Mucosa of rectum (tissue), 2 donors: Measurements from ENCODE around the gene PPP2R1A.
A peak's percentile ranks its signal among the peaks of the same experiment; 100 is the strongest.

Experiments used
- H3K27ac ChIP-seq, 2 donors: one replicate each; pipeline ENCODE4 v1.7.0; 2013; ENCODE audit warnings: inconsistent platforms in 2 of 2, low read depth in 2 of 2, low read length in 2 of 2
- H3K27me3 ChIP-seq, 2 donors: one replicate each; pipeline ENCODE4 v1.7.0; 2013; ENCODE audit warnings: low read length in 2 of 2; ENCODE audit not compliant: control insufficient read depth in 2 of 2, insufficient read depth in 2 of 2
- H3K36me3 ChIP-seq, 2 donors: one replicate each; pipeline ENCODE4 v1.7.0; 2013; ENCODE audit warnings: low read length in 2 of 2; ENCODE audit not compliant: control insufficient read depth in 2 of 2, insufficient read depth in 2 of 2
- H3K4me1 ChIP-seq, 2 donors: one replicate each; pipeline ENCODE4 v1.7.0; 2013; ENCODE audit warnings: low read length in 2 of 2, mild to moderate bottlenecking in 1 of 2; ENCODE audit not compliant: control insufficient read depth in 2 of 2, insufficient read depth in 2 of 2
- H3K4me3 ChIP-seq, 2 donors: one replicate each; pipeline ENCODE4 v1.7.0; 2013; ENCODE audit warnings: low read length in 2 of 2
- H3K9ac ChIP-seq, 2 donors: one replicate each; pipeline ENCODE4 v1.7.0; 2013; ENCODE audit warnings: low read length in 2 of 2, low read depth in 1 of 2, mild to moderate bottlenecking in 1 of 2
- H3K9me3 ChIP-seq, 2 donors: one replicate each; pipeline ENCODE4 v1.7.0; 2013; ENCODE audit warnings: low read length in 2 of 2; ENCODE audit not compliant: control insufficient read depth in 2 of 2
- donor health status: healthy.
- donor health status: Normal muscosa, but diverticular disease.

PPP2R1A gene

GRCh38 chr19:52176574-52176973, 13.3 kb upstream of the PPP2R1A start:
- no peak overlapping the region for H3K4me3 ChIP-seq
- H3K27me3 ChIP-seq = no peaks in the 10 kb centered on the region
- no peaks in the 10 kb centered on the region for H3K36me3 ChIP-seq
- H3K9me3 ChIP-seq = no peaks in the 10 kb centered on the region
- no peaks in the 10 kb centered on the region for H3K4me1 ChIP-seq
- no peak overlapping the region for H3K27ac ChIP-seq
- H3K9ac ChIP-seq = no peak overlapping the region

DNA sequence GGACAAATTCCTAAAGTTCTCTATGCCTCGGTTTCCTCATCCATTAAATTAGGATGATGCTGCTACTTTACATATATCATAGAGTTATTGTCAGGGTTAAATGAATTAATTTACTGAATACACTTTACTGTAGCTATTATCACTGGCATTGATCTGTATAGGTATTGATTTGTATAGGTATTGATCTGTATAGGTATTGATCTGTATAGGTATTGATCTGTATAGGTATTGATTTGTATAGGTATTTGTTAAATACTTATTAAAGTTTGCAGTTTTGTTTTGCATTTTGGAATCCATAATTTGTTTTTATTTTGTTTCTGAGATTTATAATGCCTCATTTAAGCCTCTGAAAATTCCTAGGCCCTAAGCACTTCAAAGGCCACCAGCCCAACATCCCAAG, 2.4 kb upstream of the PPP2R1A start:
- no peaks in the 10 kb centered on the region for H3K27me3 ChIP-seq
- H3K27ac ChIP-seq = no peak overlapping the region
- H3K9ac ChIP-seq = no peak overlapping the region
- H3K4me3 ChIP-seq = no peak overlapping the region
- peaks cover 20 to 23% of the 10 kb centered on the region in 2 donors for H3K4me1 ChIP-seq
- no peaks in the 10 kb centered on the region for H3K36me3 ChIP-seq
- H3K9me3 ChIP-seq = no peaks in the 10 kb centered on the region

DNA sequence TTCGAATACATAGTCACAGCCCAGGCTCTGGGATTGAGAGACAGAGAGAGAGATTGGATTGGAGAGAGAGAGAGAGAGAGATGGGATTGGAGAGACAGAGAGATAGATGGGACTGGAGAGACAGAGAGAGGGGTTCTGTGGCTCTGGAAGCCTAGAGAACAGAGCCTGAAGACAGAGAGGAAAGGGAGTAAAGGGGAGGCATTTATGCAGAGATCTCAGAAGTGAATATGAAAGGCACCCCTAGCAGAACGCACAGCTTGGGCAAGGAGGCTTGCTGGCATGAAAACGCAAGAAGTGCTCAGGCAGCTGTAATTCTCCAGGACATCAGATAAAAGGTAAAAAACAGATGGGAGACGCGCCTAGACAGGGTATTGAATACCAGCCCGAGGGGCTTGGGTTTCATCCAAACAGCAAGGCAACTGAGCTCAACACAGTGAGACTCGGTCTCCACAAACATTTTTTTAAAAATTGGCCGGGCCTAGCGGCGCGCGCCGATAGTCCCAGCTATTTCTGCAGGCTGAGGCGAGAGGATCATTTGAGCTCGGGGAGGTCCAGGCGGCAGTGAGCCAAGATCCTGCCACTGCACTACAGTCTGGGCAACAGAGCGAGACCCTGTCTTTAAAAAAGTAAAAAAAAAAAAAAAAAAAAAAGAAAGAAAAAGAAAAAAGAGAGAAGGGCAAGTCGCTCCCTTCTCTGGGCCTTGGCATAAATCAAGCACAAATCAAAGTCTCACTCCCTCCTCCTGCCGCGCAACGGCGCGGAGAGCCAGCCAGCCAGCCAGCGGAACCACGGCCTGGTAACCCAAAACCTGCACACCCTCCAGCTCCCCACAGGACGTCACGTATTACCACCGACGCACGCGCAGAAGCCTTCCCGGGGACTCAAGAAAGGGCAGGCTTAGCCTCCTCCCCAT, 774 bp upstream of the PPP2R1A start:
- Histone ChIP-seq H3K4me3 (peak overlapping the region; percentile 73 to 78), H3K27ac (peak overlapping the region; percentile 75 to 99), H3K9ac (peak overlapping the region; percentile 52 to 77), H3K4me1 (peaks cover 26 to 31% of the 10 kb centered on the region in 2 donors), H3K9me3 (no peaks in the 10 kb centered on the region), H3K36me3 (peaks cover 6 to 12% of the 10 kb centered on the region in 2 donors), H3K27me3 (no peaks in the 10 kb centered on the region)

GRCh38 chr19:52190487-52191293, 838 bp downstream of the PPP2R1A start:
- Histone ChIP-seq H3K36me3 (peaks cover 17 to 19% of the 10 kb centered on the region in 2 donors), H3K4me3 (peak overlapping the region; percentile 83 to 98), H3K4me1 (peaks cover 26 to 31% of the 10 kb centered on the region in 2 donors), H3K9ac (peak overlapping the region; percentile 96 to 98), H3K27ac (peak overlapping the region; percentile 99 to 100), H3K27me3 (no peaks in the 10 kb centered on the region), H3K9me3 (no peaks in the 10 kb centered on the region)

GRCh38 chr19:52191389-52191788, 1.5 kb downstream of the PPP2R1A start:
- H3K9me3 ChIP-seq = no peaks in the 10 kb centered on the region
- peaks cover 24 to 25% of the 10 kb centered on the region in 2 donors for H3K36me3 ChIP-seq
- H3K4me3 ChIP-seq = peak overlapping the region; percentile 83 to 98
- H3K9ac ChIP-seq = peak overlapping the region; percentile 96 to 98
- peak overlapping the region; percentile 99 to 100 for H3K27ac ChIP-seq
- peaks cover 26 to 31% of the 10 kb centered on the region in 2 donors for H3K4me1 ChIP-seq
- no peaks in the 10 kb centered on the region for H3K27me3 ChIP-seq

GRCh38 chr19:52191951-52192350, 2.1 kb downstream of the PPP2R1A start:
- Histone ChIP-seq H3K9me3 (no peaks in the 10 kb centered on the region), H3K4me1 (peaks cover 26 to 31% of the 10 kb centered on the region in 2 donors), H3K36me3 (peaks cover 28% of the 10 kb centered on the region in 2 donors), H3K27ac (peak overlapping the region; percentile 26 to 42), H3K4me3 (peak overlapping the region in 1 of 2 donors; percentile 83), H3K27me3 (no peaks in the 10 kb centered on the region), H3K9ac (peak overlapping the region; percentile 6 to 42)

- Histone ChIP-seq H3K4me1 (peaks cover 16 to 17% of the 10 kb centered on the region in 2 donors), H3K9ac (no peak overlapping the region), H3K9me3 (no peaks in the 10 kb centered on the region), H3K36me3 (peaks cover 43 to 59% of the 10 kb centered on the region in 2 donors), H3K4me3 (no peak overlapping the region), H3K27me3 (no peaks in the 10 kb centered on the region), H3K27ac (no peak overlapping the region)
Measured at GRCh38 chr19:52196256-52196967, 6.6 kb downstream of the PPP2R1A start.

DNA sequence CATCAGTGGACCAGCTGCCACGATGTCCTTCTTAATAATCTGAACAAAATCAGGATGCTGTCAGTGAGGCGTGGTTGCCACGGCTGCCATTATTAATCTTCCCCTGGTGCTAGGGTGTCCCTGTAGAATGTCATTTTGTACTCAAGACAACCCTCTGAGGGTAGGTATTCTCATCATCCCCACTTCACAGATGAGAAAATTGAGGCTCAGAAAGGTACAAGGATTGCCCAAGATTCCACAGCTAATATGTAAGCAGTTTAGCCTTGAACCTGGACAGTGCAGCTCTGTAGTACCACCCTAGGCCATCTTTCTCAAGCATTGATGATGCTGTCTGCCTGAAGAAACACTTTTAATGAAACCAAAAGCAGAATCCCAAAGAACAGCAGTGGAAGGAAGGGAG, 8.1 kb downstream of the PPP2R1A start:
- peaks cover 58 to 71% of the 10 kb centered on the region in 2 donors for H3K36me3 ChIP-seq
- no peak overlapping the region for H3K27ac ChIP-seq
- no peaks in the 10 kb centered on the region for H3K27me3 ChIP-seq
- no peaks in the 10 kb centered on the region for H3K9me3 ChIP-seq
- H3K4me3 ChIP-seq = no peak overlapping the region
- no peak overlapping the region for H3K9ac ChIP-seq
- H3K4me1 ChIP-seq = peaks cover under 1 to 3% of the 10 kb centered on the region in 2 donors

- H3K27ac ChIP-seq = no peak overlapping the region
- H3K4me1 ChIP-seq = no peaks in the 10 kb centered on the region
- H3K9me3 ChIP-seq = no peaks in the 10 kb centered on the region
- H3K27me3 ChIP-seq = no peaks in the 10 kb centered on the region
- H3K4me3 ChIP-seq = no peak overlapping the region
- no peak overlapping the region for H3K9ac ChIP-seq
- peaks cover 59 to 71% of the 10 kb centered on the region in 2 donors for H3K36me3 ChIP-seq
Measured at GRCh38 chr19:52198678-52199077, 8.8 kb downstream of the PPP2R1A start.
